Suppressor macrophage (primary cell): ENCODE results near the gene ITPK1.

Experiments used
- DNase-seq, 4 experiments: peaks; one replicate each; pipeline ENCODE4 v3.0.0-alpha.2; 2020 to 2022

Gene ITPK1

GRCh38 chr14:93040982-93041381 is 74.7 kb downstream of the ITPK1 start:
- DNase-seq = no peak

- peak in 1 of 4 experiments; percentile 39 for DNase-seq
Observed at GRCh38 chr14:93040443-93040842, 75.3 kb downstream of the ITPK1 start.

- DNase-seq = peak in 2 of 4 experiments; percentile 34 to 42
Observed at GRCh38 chr14:93039649-93040315, 75.9 kb downstream of the ITPK1 start.

GRCh38 chr14:93037351-93037750 is 78.4 kb downstream of the ITPK1 start:
- no peak for DNase-seq

GRCh38 chr14:93036652-93037345 is 78.9 kb downstream of the ITPK1 start:
- DNase-seq = peak in 1 of 4 experiments; percentile 36

GRCh38 chr14:93035917-93036651 is 79.6 kb downstream of the ITPK1 start:
- DNase-seq = no peak

GRCh38 chr14:93035585-93035916 is 80.2 kb downstream of the ITPK1 start:
- no peak for DNase-seq

- no peak for DNase-seq
Observed at GRCh38 chr14:93034671-93034994, 81.1 kb downstream of the ITPK1 start.

GRCh38 chr14:93033983-93034670 is 81.6 kb downstream of the ITPK1 start:
- DNase-seq = peak in 1 of 4 experiments; percentile 37

- peak; percentile 46 to 76 (median 72) for DNase-seq
Observed at GRCh38 chr14:93033084-93033982, 82.4 kb downstream of the ITPK1 start.

GRCh38 chr14:93032421-93032936 is 83.2 kb downstream of the ITPK1 start:
- DNase-seq = peak; percentile 78 to 92 (median 88)

GRCh38 chr14:93031505-93032315 is 84.0 kb downstream of the ITPK1 start:
- no peak for DNase-seq

GRCh38 chr14:93030761-93031160 is 85.0 kb downstream of the ITPK1 start:
- no peak for DNase-seq

GRCh38 chr14:93029911-93030508 is 85.7 kb downstream of the ITPK1 start:
- DNase-seq = no peak

- no peak for DNase-seq
Observed at GRCh38 chr14:93029417-93029816, 86.3 kb downstream of the ITPK1 start.

GRCh38 chr14:93028724-93029076 is 87.0 kb downstream of the ITPK1 start:
- no peak for DNase-seq

- DNase-seq = no peak
Observed at GRCh38 chr14:93027810-93028723, 87.7 kb downstream of the ITPK1 start.

GRCh38 chr14:93026339-93026738 is 89.4 kb downstream of the ITPK1 start:
- no peak for DNase-seq

- DNase-seq = no peak
Observed at GRCh38 chr14:93025055-93025454, 90.7 kb downstream of the ITPK1 start.

GRCh38 chr14:93024493-93024892 is 91.2 kb downstream of the ITPK1 start:
- DNase-seq = no peak
